GM21529 (cell line): Measurements from ENCODE around the gene ATP1A3.
"Not testable (repeated sequence)": the region's sequence is repeated elsewhere in the genome, so short reads cannot be mapped to it uniquely, and the experiment has no call there.

ENCODE experiments used
- ATAC-seq: cut with Tn5 transposase; IDR thresholded peaks from one replicate; pipeline ENCODE4 v1.9.1; 2021; ENCODE audit not compliant: unreplicated experiment

ATP1A3 gene

DNA sequence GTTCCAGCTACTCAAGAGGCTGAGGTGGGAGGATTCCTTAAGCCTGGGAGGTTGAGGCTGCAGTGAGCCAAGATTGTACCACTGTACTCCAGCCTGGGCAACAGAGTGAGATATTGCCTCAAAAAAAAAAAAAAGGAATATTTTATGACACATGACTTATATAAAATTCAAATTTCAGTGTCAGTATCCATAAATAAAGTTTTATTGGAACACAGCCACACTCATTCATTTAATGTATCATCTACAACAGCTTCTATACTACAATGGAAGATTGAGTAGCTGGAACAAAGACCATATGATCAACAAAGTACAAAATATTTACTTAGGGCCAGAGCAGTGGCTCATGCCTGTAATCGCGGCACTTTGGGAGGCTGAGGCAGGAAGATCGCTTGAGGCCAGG, 18.7 kb upstream of the ATP1A3 start:
- ATAC-seq, result not testable (repeated sequence)

DNA sequence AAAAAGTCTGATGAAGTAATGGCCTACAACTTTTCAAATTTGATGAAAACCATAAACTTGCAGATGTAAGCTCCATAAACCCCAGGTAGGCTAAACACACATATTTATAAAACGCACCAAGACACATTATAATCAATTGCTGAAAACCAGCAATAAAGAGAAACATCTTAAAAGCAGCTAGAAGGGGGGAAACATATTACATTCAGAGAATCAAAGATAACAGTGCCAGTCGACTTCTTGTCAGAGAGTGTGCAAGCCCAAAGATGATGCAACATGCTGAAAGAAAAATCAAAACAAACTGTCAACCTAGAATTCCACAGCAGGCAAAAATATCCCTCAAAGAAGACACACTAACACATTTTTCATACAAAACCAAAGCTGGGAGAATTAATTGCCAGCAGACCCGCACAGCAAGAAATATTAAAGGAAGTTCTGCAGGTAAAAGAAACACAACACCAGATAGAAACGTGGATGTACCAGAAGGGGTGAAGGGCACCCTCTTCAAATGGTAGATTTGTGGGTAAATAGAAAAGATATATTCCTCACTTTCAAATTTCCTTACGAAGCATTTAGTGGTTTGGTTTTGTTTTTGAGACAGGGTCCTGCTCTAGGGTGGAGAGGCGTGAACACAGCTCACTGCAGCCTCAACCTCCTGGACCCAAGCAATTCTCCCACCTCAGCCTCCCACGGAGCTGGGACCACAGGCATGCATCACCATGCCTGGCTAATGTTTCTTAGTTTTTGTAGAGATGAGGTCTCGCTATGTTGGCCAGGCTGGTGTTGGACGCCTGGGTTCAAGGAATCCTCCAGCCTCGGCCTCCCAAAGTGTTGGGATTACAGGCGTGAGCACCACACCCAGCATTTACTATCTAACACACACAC, 16.5 kb upstream of the ATP1A3 start:
- no peak for ATAC-seq

DNA sequence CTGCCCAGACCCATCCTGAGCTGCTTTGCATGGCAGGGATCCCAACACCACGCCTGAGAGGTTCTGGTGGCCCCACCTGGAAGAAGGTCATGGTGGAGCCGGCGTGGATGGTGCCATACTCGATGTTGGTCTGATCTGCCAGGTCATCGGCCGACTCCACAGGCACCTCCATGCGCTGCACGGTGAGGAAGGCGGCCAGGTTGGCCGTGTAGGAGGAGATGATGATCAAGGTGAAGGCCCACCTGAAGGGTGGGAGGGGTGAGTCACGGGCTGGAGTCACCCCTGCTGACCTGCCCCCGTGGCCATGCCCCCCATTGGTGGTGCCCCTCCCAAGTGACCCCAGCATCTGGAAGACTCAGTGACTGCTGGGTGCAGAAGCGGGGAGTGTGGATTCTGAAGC, 12.5 kb upstream of the ATP1A3 start:
- no peak for ATAC-seq

DNA sequence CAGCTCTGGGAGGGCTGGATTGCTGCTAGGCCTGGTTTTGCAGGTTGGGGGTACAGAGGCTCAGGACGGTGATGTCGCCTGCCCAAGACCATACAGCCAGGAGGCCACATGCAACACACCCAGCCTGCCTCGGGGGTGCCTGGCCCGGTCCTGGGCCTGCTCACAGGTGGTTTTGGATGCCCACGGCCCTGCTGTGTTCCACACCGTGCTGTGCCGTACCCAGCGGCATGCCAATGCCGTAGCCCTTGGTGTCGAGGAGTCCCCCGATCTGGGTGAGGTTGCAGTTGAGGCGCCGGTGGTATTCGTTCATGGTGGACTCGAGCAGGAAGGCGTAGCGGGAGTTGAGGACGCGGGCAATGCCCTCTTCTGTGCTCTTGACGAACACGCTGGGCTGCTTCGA, 11.5 kb upstream of the ATP1A3 start:
- no peak for ATAC-seq

DNA sequence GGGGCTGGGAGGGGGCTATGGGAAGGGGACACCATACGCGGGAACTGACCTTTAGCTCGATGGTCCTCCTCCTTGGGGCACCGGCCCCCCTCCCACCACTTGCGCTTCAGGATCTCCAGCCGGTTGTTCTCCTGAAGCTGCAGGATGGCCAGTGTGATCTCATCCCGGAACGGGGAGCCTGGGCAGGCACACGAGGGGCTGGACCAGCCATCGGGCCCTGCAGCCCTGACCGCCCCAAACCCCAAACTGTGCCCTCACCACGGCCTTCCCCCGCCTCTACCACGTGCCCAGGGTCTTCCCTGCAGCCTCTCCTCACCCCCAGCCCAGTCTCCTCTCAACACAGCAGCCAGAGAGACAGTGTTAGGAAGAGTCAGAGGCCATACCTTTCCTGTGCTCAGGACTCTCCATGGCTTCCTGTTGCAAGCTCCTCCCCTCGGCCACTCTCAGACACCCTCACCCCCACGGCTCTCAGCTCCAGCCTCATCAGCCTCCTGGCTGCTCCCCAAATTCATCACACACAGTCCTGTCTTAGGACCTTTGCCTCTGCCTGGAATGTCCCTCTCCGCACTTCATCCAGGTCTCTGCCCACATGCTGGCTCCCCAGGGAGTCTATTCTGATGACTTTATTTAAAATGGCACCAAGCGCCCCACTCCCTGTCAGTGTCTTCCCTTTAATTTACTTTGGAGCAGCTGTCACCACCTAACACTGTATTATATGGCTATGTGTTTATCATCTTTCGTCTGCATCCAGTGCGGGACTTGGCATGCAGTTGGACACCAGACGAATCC, 9.7 kb upstream of the ATP1A3 start:
- ATAC-seq, result no peak

DNA sequence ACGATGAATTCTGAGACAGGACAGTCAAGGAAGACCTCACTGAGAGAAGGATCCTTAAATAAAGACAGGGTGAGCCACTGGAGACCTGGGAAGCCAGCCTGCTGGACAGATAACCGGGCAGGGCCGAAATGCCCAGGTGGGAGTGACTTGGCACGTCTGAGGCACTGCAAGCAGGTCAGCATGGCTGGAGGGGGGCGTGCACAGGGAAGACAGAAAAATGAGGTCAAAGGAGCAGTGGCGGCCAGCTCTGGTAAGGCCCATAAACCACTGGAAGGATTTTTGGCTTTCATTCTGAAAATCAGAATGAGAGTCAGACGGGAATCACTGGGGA, 5.8 kb upstream of the ATP1A3 start:
- no peak for ATAC-seq

DNA sequence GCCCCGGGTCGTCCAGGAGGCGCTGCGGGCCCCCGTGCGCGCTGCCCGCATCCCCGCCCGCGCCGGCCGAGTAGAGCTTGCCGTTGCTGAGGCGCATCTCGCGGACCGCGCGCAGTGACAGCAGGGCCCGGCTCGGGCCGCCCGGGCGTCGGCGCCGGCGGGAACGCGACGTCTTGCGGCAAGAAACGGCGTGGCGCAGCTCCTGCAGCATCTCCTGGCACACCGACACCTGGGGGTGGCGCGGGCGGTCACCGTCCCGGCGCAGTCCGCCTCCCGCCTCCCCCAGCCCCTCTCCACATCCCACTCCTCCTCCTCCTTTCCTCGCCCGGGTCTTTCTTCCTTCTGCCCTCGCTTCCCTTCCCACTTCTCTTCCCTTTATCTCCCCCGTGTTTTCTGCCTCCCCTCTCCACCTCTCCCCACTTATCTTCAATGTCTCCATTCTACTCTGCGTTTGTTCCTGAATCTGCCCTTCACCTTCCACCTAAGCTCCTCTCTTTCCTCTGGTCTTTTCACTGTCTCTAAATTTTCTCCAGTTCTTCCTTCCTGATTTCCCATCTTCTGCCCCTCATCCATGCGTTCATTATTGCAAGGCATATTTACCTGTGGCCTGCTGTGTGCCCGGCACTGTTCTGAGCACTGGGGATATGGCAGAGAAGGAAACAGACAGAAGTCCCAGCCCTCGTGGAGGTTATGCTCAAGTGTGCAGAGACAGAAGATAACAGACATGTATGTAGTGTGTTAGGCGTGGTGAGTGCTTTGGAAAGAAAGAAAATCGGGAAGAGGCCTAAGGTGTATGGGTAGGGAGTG, 5.2 kb upstream of the ATP1A3 start:
- ATAC-seq, result no peak

DNA sequence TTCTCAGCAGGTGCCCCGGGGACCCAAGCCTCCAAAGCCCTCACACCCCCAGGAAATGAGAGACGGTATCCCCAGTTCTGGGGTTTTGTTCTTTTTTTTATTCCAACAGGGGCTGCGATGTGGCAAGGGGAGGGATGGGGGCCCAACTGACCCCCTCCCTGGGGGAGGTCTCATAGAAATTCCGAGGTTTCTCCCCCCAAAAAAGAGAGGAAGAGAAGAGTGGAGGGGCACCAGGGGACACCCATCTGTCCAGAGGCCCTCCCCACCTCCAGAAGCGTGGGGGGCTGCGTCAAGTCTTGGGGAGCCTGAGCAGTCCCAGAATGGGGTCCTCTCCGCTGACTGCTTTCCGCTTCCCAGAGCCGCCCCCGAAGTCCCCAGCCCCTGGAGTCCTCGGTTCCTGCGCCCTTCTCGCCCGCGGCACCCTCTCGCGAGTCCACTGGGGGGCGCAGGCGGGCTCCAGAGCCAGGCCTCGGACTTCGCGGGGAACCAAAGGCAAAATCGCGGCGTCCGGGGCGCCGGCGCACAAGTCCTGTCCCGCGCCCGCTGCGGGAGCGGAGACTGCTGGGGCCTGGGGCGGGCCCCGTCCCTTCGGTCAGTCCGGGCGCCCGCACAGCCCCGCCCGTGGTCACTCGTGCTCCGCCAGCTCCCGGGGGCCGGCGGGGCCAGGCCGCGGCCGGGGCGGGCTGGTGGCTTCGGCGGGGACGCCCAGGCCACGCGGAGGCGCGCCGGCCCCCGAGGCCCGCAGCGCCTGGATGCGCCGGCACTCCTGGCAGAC, 4.4 kb upstream of the ATP1A3 start:
- ATAC-seq, result no peak

DNA sequence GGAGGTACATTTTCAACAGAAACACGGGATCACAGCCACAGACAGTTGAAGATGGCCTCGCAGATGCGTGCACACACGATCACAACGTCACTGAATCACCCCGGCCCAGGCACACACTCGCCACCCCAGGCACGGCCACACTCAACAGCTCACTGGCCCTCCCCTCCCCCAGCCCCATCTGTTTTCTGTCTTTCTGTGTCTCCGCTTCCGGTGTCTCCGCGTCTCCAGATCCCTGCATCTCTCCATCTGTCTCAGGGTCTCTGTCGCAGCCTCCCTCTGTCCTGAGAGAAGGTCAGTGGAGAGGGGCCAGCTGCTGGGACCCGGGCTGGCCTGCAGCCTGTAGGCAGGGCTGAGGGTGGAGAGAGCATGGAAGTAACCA, 3.8 kb upstream of the ATP1A3 start:
- ATAC-seq, result no peak

DNA sequence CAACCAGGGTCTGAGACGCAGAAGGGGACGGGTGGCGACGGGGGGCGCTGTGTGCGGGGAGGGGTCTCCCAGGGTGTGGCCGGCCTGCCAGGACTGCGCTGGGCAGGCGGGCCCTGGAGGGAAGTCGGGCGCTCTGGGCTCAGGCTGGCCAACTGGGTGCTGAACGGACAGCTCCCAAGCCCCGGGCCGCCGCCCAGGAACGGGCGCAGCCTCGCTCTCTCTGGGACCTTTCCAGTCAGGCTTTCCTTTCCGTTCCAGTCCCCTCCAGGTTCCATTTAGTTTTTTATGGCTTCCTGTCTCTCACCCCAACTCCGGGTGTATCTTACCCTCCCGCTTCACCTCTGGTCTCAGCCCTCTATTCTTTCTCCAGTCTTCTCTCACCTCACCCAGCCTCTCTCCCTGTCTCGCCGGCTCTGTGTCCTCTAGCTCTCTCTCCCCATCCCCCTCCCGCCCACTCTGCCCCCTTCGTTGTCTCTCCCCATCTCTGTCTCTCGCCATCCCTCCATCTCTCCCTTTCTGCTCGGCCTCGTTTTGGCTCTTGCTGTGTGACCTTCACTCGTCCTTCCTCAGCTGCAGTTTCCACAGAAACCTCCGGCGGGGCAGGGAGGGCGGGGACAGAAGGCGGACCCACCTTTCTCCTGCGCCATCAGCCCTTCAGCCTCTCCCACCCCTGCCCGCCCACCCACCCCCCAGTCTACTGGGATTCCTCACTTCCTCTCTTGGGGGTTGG, 3.3 kb upstream of the ATP1A3 start:
- ATAC-seq, result no peak

DNA sequence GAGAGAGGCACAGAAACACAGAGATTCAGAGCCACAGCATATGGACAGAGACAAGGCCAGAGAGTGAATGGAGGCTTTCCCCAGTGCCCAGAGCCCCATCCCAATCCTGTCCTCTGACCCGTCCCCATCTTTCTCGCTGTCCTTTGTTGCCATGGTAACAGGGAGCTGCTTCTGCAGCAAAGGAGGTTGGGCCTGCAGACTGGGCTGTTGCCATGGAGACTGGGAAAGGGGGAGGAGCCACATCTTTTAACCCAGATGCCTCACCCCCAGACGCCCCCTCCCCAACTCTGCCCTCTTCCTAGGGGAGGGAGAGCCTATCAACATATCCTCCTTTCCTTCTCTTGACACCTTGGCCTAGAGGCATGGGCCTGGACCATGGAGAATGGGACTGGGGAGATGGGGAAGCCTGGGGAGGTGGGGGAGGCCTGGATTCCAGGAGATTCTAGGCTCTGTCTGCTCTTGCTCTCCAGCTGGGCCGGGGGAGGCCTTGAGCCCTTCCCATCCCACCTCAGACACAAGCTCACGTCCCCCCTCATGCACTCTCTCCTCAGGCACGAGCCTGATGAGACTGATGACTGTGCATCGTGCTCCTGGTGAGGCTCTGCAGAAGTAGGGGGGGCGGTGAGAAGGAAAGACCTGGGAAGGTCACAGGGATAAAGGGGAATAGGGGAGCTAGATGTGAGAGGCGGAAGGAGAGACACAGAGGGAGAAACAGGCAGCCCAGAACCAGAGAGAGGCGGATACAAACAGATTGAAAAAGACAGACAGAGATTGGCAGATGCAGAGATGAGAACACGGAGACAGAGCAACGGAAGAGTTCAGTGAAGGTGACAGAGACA, 2.1 kb upstream of the ATP1A3 start:
- no peak for ATAC-seq

DNA sequence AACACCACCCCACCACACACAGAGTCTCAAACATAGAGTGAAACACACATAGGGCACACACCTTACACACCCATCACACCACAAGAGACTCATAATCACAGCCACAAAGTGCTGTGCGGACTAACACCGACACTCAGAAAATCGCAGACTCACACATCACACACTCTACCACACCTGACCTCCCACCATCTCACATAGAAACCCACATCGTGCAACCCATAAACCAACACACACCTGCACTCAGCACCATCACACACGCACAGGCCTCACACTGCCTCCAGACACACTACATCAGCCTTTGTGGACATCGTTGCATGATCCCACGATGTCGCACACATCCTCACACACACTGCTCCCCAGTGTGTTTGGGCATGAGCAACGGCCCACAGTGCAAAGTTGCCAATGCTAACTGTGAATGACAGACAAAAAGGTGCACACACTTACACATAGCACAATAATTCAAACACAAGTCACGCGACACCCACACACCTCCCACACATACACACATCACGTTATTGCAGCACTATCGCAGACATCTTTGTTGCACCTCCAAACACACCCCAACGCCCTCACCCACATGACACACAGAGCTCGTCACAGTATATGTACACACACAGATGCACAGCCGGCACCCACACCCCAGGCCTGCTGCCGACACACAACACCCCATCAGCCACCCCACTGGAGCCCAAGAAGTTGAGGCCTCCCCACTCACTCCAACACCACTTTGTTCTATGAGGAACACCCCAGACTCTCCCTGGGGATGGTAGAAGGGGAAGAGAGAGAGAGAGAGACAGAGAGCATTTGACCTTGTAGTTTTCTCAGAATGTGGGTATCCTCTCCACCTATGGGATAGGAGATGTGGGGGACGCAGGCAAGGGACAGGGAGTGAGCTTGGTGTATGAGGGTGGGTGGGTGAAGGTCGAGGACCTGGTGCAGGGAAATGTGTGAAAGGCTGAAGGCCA, 1.2 kb upstream of the ATP1A3 start:
- no peak for ATAC-seq

DNA sequence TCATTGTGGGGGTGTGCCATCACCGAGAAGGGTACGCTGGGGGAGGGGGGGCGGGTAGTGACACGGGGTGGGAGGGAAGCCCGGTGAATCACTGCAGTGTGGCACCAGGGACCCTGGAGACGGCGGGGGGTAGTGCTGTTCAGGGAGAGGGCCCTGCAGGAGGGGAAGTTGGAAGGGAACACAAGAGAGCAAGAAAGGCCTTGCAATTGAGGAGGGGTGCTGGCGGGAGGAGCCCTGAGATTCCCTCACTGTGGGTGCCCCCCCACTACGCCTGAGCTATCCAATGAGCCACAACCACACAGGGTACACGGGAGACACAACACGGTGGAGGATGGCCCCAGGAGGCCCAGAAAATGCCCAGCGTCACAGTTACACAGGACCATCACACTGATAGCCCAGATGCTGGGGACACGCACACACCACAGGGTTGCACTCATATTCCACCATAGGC, 516 bp upstream of the ATP1A3 start:
- no peak for ATAC-seq

DNA sequence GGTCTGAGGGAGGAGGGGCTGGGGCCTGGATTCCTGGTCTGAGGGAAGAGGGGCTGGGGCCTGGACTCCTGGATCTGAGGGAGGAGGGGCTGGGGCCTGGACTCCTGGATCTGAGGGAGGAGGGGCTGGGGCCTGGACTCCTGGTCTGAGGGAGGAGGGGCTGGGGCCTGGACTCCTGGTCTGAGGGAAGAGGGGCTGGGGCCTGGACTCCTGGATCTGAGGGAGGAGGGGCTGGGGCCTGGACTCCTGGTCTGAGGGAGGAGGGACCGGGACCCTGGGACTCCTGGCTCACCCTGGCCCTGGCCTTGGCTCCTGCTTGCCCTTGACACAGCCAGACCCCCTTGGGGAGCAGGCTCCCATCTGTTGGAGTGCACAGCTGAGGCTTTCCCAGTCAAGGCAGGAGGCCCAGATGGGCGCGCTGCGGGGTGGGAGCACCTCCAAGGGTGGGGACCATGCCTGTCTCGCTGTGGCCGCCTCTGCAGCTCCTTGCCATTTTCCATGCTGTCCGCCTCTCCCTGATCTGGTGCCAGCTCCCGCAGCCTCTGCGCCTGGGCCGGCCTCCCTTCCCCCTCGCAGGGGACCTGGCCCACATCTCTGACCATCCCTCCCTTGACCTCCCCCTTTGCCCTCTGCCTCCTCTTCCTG, 2.0 kb downstream of the ATP1A3 start:
- not testable (repeated sequence) for ATAC-seq

DNA sequence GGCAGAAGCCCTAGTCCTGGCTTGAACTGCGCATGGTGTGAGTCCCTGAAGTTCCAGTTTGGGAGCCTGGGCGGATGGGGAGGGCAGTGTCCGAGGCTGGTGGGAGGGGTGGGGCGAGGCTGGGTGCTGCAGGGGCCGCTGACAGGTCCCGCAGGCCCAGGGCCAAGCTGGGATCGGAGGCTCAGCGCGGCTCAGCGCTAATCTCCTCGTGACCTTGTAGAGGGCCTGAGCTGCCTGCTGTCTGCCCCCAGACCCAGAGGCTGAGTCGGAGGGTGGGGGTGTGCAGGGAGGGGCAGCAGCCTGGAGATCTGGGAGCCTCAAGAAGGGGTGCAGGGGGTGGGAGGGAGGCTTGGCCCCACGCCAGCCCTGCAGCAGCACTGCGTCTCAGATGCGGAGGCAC, 3.0 kb downstream of the ATP1A3 start:
- no peak for ATAC-seq

DNA sequence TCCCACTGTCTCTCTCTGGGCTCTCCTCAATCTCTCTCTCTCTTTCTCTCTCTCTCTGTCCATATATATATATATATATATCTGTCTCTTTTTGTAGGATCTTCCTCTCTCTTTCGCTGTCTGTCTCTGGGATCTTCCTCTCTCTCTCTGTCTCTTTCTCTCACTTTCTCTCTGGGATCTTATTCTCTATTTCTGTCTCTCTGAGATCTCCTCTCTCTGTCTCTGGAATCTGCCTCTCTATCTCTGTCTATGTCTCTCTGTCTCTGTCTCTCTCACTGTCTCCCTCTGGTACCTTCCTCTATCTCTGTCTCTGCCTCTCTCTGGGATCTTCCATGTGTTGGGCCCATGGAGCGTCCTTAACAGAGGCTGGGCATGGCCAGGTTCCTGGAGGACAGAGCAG, 3.4 kb downstream of the ATP1A3 start:
- ATAC-seq, result no peak

DNA sequence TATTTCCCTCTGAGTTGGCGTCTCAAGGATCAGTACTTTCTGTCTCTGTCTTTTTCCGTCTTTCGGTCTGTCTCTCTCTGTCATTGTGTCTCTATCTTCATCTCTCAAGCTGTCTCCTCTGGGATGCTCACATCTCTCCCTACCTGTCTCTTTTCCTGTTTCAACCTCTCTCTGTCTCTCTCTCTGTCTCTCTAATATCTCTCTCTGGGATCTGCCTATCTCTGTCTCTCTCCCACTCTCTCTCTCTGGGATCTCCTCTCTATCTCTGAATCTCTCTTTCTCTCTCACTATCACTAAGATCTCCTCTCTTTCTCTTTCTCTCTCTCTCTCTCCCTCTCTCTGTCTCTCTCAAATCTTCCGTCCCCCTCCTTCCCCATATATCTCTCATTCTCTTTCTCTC, 4.0 kb downstream of the ATP1A3 start:
- ATAC-seq, result no peak

DNA sequence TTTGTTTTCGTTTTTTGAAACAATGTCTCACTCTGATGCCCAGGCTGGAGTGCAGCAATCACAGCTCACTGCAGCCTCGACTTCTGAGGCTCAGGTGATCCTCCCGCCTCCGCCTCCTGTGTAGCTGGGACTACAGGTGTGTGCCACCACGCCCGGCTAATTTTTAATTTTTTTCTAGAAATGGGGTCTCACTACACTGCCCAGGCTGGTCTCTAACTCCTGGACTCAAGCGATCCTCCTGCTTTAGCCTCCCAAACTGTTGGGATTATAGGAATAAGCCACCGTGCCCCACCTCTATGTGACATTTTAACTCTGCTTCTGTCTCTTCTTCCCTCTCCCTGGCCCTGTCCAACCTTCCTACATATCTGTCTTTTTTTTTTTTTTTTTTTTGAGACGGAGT, 5.1 kb downstream of the ATP1A3 start:
- no peak for ATAC-seq
